IPS-NIHi11 (cell line): ENCODE measurements around the gene MYH6.
"Not testable (repeated sequence)": the region's sequence is repeated elsewhere in the genome, so short reads cannot be mapped to it uniquely, and the experiment has no call there.

Experiments used
- DNase-seq: peaks from one replicate; pipeline ENCODE4 v3.0.0; 2012; ENCODE audit warnings: mixed read lengths, low spot score

The MYH6 gene

DNA sequence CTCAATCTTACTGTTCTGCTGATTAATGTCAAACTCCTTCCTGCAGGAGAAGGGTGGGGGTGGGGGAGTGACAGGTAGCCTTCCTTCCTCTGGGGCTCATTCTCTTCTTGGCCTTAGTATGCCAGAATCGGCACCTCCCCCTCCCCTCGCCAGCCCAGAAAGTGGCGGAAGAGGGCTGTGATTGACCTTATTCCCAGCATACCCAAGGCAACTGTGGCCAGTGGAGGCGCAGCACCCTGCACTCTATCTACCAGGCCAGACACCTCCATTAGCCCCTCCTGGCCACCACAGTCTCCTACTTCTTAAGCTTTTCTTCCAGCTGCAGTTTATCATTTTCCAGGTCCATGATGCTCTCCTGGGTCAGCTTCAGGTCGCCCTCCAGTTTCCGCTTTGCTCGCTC, 15.5 kb downstream of the MYH6 start:
- DNase-seq, result no peak

- DNase-seq, result not testable (repeated sequence)
Observed at GRCh38 chr14:23389871-23390270, 18.2 kb downstream of the MYH6 start.

DNA sequence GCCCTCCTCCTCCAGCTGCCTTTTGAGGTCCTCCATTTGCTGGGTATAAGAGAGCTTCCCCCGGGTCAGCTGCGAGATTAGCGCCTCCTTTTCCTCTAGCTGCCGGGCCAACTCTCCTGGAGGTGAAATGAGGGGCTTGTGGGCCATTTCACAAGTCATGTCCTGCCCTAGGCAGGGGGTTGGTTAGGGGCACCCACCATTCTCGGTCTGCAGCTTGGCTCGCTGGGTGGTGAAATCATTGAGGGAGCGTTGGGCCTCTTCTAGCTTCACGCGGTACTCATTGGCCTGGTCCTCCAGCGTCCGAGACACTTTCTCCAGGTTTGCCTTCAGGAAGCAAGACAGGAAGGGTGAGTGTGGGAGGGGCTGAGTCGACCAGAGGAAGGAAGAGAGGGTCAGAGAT, 18.7 kb downstream of the MYH6 start:
- no peak for DNase-seq

DNA sequence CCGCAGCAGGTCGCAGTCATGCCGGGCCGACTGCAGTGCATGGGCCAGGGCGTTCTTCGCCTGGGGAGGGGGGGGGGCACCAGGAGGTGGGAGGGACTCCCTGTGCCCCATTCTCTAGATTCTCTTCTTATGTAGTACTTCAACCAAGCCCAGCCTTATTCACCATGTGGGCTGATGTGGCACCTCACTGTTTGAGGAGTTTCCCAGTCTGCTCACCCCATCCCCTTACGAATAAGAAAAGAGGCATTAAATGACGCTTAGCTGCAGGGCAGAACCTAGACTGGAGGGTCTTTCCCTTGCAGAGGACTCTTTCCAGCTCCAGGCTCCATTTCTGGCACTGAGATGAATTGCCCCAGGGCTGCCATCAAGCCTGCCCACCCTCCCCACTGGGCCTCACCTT, 19.1 kb downstream of the MYH6 start:
- DNase-seq, result no peak

DNA sequence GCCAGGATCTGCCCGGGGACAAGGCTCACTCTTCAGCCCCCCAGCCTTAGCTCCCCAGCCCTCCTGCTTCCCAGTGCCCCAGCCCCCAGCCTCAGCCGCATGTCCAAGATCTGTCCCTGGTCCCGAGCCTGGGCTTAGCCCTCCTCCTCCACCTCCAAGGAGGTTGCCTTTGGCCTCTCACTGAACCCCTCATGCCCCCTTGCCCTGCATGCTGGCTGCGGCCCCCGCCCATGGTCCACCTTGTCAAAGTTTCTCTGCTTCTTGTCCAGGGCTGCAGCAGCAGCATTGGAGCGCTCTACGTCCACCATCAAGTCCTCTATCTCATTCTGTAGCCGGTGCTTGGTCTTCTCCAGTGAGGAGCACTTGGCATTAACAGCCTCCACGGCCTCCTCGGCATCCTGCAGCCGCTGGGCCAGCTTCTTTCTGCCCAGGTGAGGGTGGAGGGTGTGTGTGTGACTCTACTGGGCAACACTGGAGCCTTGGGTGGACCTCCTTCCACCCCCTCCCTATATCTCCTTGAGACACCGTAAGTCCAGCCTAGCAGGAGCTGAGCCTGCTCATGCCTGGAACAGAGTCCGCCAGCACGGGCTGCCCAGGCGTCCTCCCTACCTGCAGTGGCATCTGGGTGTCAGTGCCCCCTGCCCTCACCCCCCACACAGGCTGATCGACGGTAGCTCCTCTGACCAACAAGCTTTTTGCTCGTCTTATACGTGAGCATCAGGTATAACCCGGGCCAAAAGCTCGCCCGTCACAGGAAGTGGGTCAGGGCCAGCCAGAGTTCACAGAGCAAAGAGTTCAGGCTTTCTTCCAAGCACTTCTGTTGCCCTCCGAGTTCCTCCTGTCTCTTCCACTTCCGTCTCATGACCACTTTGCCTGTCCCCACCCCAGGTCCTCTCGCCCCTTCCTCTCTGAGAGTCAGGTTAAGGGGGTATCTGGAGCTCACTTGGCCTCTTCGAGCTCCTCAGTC, 19.9 kb downstream of the MYH6 start:
- no peak for DNase-seq

GRCh38 chr14:23386999-23387398, 21.1 kb downstream of the MYH6 start:
- DNase-seq, result no peak

DNA sequence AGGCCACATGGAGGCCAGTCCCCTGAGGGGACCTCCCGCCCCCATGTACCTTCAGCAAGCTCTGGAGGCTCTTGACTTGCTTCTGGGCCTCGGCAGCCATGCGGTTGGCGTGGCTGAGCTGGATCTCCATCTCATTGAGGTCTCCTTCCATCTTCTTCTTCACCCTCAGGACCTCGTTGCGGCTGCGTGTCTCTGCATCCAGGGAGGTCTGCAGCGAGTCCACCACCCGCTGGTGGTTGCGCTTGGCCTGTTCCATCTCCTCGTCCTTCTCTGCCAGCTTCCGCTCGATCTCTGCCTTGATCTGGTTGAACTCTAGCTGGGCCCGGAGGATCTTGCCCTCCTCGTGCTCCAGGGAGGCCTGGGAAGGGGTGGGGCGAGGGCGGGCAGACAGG, 21.8 kb downstream of the MYH6 start:
- DNase-seq, result not testable (repeated sequence)

GRCh38 chr14:23385642-23386265, 22.3 kb downstream of the MYH6 start:
- DNase-seq, result no peak

DNA sequence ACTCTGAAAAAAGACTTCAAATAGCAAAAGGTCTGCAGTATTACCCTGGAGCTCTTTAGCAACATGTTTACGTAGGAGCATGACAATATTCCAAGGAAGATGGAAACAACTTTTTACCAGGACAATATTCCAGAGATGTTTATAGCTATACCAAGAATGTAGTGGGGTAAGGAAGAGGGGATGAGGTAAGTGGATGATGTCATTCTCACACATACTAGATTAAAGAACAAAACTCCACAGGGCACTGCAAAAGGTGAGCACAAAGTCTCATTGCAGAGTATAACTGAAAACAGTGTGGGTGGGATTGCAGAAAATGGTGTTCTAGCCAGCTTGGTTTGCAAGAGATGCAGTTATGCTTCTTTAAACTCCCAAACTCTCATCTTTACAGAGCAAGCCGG, 22.8 kb downstream of the MYH6 start:
- no peak for DNase-seq

GRCh38 chr14:23384364-23385080, 23.6 kb downstream of the MYH6 start:
- DNase-seq, result no peak

DNA sequence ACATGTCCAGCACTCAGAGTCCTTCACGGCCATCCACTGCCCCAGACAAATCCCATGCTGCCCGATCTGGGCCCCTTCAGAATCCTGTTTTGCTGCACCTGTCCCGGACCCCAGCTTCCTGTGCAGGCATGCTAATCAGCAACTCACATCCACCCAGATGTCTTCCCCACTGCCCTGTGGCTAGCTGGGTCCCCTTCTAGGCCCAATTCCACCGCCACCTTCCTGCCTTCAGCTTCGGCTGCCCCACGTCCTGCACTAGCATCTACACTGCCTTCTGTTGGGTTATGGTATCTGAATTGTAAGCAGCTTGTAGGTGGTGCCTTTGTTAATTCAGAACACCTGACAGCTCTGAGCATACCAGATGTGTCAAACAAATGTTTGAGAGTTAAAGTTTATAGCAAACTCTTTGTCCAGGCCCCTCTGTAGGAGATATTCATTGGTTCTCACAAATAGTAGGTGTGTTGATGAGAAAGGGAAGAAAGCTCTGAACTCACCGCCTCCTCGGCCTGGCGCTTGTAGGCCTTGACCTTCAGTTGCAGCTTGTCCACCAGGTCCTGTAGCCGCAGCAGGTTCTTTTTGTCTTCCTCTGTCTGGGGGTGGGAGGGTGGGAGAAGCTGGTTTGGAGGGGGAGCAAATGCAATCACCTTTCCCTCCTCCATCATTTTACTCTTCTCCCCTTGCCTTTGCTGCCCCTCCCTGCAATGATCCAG, 25.2 kb downstream of the MYH6 start:
- DNase-seq, result no peak

DNA sequence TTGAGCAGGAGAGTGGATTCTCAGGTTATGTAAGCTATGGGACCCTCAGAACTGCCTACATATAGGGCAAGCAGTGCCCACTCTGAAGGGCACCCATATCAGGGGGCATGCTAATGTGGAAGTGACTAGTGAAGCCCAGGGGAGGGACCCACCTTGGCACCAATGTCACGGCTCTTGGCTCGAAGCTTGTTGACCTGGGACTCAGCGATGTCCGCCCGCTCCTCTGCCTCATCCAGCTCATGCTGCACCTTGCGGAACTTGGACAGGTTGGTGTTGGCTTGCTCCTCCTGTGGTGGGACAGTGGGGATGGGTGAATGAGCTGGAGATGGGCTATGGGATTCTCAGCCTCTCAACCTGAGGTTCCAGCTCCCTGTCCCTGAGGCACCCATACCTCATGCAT, 25.8 kb downstream of the MYH6 start:
- DNase-seq, result no peak

DNA sequence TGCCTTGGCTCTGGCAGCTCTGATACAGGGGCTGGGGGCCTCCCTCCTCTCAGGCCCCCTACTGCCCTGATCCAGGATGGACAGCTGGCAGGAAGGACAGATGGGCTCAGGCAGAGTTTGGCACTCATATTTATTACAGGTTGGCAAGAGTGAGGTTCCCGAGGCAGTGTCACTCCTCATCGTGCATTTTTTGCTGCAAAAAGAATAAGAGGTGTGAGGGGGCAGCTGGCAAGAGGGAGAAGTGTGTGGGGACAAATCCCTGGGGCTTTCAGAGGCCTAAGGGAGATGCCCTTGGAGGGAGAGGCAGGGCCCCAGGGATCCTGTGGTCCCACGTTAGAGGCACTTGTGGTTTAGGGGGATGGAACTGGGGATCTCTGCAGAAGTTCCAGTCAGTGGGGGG, 26.2 kb downstream of the MYH6 start:
- no peak for DNase-seq

DNA sequence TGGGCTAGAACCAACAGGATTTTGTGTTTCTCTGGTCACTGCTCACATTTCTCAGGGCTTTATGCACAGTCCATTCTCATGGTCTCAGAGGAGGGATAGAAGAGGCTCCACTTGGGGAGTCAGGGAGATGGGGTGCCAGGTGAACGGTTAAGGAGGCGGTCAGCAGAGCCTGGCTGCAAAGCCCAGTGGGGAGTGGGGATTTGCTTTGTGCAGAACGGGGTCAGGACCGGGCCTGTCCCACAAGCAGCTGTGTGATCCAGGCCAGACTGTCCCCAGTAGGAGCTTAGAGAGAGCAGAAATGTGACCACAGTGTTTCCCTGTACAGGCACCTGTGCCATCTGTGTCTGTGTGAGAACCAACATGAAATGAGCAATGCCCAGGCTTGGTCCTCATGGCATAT, 27.1 kb downstream of the MYH6 start:
- DNase-seq, result no peak

- DNase-seq, result no peak
Observed at GRCh38 chr14:23380197-23380914, 27.7 kb downstream of the MYH6 start.

DNA sequence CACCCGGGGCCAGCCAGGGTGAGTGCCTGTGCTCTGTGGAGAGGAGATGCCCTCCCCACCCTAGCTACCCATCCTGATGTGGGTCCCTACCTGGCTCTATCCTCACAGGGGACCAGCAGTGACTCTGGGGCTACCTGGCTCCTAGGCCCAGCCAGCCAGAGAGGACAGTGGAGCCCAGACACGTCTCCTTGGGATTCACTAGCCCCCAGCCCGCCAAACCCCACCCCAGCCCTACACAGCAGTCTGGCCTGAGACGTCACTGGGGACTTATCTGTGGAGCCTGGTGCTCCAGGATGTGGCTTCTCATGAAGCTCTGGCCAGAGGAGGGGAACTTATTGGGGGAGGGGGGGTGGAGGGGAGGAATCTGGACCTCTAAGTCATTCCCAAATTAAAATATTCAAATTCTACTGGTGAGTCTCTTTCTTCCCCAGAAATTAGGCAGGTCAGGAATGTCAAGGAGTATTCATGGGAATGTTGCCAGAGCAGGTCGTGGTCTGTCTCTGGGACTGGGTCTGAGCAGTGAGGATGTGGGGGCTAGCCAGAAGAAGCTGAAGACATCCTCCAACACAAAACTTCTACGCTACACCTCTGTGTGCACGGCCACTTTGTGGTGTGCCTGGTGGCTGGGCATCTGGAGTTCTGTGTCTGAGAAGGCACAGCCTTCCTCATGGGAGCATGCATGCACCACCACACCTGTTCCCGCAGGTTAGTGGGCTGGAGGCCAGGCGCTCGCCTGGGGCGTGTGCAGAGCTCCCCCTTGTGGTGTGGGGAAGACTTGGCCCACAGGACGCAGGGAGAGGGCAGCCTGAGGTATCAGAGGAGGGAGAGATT, 28.5 kb downstream of the MYH6 start:
- peak; percentile 84 for DNase-seq

DNA sequence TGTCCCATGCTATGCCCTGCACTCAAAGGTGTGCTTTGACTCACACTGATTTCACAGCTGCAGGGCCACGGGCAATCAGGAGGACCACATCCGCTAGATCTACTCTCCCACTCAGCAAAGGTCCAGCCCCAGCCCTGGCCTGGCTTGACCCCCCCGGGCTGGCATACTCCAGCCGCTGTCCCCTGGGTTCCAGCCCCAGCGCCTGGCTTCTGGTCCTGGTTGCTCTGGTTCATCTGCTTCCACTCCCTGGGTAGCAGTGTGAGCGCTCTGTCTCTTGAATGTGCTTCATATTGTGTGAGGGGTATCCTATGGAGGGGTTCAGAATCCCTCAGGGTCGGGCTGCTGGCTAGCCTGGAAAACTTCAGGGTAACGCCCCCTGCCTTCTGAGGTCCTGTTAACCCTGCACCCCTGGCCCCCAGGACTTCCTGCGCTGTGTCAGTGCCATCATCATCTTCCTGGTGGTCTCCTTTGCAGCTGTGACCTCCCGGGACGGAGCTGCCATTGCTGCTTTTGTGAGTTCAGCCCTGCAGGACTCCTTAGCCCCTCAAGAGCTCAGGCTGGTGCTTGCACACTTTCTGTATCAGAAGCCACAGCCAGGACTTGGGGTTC, 29.4 kb downstream of the MYH6 start:
- DNase-seq, result no peak

DNA sequence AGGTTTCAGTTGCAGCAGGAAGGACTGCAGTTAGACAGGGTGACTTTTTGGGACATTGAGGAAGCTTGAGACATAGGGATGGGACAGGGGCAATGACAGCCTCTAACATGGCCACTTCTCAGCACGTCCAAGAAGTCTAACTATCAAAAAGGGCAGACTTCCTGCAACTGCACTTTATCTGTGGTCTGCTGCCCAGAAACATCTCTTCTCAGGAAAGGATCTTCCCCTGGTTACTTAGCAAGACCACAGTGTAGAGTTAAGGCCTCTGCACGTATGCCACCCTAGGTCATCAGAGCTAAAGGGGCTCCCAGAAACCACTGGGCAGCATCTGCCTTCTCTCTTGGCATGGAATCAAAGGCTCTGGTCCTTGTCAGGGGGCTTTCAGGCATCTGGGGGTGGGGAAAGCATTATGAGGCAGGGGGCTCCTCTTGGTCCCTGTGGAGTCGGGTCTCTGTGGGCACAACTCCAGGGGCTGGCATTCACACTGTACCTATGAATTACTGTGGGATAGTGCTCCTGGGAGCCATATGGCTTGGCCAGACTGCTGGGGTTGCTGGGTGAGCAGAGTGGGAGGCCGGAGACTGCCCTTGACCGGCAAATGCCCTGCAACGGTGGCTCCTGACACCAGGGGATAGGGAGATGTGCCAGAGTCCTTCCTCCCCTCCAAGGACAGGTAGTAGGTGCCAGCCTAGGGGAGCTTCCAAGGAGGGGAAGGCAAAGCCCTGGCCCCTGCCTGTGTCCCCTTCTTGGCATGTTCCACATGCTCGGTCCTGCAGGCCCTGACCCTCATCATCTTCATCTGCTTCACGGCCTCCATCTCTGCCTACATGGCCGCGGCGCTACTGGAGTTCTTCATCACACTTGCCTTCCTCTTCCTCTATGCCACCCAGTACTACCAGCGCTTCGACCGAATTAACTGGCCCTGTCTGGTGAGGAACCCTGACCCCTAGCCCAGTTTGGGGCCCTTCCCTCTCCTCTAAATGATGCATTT, 30.2 kb downstream of the MYH6 start:
- no peak for DNase-seq

DNA sequence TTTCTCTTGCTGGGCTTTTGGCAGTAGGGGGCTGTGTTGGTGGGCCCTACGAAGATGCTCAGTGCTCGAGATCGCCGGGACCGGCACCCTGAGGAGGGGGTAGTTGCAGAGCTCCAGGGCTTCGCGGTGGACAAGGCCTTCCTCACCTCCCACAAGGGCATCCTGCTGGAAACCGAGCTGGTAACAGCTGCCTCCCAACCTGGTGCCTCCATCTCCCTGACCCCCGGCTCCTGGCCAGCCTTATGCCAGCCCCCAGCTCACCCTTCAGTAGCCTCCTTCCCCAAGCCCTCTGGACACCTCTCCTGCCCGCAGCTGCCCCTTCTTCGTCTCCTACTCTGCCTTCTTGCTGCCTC, 30.9 kb downstream of the MYH6 start:
- DNase-seq, result no peak
